Measurements from ENCODE around the gene ACTR5.
"Not testable (repeated sequence)": the region's sequence is repeated elsewhere in the genome, so short reads cannot be mapped to it uniquely, and the experiment has no call there.

ACTR5 gene

DNA sequence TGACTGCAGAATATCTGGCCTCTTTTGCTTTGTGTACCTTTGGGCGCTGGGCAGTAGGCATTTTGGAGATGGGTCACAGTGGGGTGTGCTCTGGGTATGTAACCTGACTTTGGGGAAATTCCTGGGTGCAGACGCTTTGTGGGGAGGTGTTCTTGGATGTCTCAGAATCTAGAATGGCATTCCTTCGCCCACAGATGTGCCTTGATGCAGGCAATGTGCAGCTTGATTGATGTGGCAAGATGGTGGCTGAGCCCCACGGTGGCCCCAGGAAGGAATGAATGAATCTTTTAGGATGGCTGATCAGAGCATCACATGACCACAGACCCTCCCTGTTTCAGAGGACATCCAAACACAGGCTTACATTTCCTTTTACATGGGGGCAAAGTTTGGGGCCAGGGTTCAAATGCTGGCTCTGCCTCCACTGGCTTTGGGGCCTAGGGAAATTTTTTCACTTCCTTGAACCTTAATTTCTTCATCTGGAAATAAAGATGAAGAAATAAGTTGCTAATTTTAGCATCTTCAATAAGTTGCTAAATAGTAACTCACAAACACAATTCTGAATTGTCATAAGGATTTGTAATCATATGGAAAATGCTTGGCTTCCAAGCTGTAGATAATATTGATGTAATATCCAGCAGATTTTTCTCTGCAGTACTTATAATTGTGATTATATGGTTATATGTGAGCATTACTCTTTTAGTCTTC is 62.8 kb downstream of the ACTR5 start:
- H3K4me3 ChIP-seq (ENCODE audit: low read depth, low read length), result no peak overlapping the region
- DNase-seq (ENCODE audit: low read depth), result no peak
- TF ChIP-seq, protein P1, sequence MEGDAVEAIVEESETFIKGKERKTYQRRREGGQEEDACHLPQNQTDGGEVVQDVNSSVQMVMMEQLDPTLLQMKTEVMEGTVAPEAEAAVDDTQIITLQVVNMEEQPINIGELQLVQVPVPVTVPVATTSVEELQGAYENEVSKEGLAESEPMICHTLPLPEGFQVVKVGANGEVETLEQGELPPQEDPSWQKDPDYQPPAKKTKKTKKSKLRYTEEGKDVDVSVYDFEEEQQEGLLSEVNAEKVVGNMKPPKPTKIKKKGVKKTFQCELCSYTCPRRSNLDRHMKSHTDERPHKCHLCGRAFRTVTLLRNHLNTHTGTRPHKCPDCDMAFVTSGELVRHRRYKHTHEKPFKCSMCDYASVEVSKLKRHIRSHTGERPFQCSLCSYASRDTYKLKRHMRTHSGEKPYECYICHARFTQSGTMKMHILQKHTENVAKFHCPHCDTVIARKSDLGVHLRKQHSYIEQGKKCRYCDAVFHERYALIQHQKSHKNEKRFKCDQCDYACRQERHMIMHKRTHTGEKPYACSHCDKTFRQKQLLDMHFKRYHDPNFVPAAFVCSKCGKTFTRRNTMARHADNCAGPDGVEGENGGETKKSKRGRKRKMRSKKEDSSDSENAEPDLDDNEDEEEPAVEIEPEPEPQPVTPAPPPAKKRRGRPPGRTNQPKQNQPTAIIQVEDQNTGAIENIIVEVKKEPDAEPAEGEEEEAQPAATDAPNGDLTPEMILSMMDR (conservative IDR thresholded peaks at IDR 0.05; ENCODE audit: low read depth, low read length), result no peak

DNA sequence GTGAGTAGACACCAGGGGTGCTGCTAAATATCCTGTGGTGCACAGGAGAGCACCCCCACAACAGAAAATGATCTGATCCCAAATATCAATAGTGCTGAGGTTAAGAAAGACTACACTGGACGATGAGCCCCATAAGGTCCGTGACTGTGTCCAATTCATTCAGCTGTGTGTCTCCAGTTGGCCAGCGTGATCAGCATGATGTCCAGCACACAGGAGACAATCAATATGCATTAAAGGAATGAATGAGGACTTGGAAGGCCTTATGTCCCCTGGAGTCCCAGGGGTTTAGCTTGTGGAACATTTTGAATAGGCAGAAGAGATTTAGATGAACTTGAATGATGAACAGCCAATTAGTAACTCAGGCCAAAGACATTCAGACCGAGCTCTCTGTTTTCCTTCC is 63.5 kb downstream of the ACTR5 start:
- no peak overlapping the region for H3K4me3 ChIP-seq (ENCODE audit: low read depth, low read length)
- TF ChIP-seq, protein P1 (conservative IDR thresholded peaks at IDR 0.05; ENCODE audit: low read depth, low read length), result no peak
- no peak for DNase-seq (ENCODE audit: low read depth)

DNA sequence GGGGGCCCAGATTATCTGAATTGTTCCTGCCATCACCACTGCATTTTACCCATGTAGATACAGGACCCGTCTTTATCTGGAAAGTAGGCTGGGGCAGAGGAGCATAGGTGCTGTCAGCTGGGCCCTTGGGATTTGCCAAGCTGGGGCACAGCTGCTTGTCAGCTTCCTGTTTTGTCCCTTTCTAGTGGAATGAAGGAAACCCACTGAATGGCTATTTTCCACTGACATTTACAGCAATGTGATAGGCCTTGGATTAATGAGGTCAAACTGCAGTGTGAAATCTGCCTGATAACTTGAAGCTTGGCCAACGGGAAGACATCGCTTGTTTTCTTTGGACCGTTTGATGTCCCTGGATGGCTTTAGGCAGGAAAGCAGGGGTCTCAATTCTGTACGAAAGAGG is 63.9 kb downstream of the ACTR5 start:
- no peak overlapping the region for H3K4me3 ChIP-seq (ENCODE audit: low read depth, low read length)
- TF ChIP-seq, protein P1 (conservative IDR thresholded peaks at IDR 0.05; ENCODE audit: low read depth, low read length), result no peak
- DNase-seq (ENCODE audit: low read depth), result no peak

DNA sequence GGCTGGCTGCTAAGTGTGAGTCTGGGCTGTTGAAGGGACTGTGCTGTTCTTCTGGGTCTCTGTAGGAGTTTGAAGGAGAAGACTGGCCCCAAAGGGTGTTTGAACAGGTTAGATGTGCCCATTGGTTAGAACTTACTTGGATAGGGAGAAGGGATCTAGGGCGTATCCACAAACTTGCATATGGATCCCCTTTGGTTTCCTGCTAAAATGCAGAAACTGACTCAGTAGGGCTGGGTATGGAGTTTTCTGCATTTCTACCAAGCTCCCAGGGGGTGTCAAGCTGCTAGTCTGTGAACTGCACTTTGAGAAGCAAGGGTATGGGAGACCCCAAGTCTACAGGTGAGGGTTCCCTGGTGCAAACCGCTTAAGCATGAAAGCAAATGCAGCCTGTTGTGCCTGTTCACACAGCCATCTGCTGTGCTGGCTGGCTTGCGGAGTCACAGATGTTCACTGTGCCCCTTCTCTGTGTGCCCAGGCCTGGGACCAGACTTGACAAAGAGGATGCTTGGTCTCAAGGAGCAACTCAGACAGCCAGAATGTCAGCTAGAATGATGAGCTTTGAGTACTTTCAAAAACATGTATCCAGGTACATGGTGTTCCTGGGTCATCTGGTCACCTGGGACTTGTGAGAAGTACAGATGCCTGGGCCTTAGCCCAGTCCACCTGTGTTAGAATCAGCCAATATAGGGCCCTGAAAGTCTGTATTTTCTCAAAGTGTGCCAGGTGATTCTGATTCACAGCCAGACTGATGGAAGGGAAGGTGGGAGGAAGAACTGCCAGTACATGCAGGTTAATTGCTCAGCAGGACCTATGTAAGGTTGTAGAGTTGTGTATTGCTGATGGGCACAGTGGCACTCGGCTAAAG is 64.7 kb downstream of the ACTR5 start:
- DNase-seq (ENCODE audit: low read depth), result no peak
- TF ChIP-seq, protein P1 (conservative IDR thresholded peaks at IDR 0.05; ENCODE audit: low read depth, low read length), result no peak
- H3K4me3 ChIP-seq (ENCODE audit: low read depth, low read length), result no peak overlapping the region

DNA sequence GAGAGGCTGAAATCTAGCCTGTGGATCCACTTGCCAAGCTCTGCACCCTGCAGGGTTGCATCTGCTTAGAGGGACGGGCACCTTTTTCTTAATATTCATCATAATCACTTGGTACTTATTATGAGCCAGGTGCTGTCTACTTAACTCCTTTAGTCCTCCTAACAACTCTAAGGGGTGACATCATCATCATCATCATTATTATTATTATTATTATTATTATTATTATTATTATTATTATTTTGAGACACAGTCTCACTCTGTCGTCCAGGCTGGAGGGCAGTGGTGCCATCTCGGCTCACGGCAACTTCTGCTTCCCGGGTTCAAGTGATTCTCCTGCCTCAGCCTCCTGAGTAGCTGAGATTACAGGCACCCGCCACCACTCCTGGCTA is 65.3 kb downstream of the ACTR5 start:
- DNase-seq (ENCODE audit: low read depth), result not testable (repeated sequence)

DNA sequence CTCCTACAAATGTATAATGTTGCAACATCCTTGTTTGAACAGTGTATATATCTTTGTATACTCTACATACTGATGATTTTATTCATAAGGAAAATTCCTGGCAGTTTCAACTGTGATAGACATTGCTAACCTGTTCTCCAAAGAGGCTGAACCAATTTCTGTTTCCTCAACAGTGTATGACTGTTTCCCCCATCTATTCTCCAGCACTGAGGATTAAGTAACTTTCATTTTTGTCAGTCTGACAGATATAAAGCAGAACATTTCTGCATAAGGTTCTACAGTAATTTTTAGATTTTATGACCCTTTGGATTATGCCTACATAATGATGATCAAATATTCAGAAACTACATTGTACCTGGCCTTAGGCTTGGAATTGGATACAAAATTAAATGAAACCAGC is 67.2 kb downstream of the ACTR5 start:
- DNase-seq (ENCODE audit: low read depth), result no peak
- TF ChIP-seq, protein P1 (conservative IDR thresholded peaks at IDR 0.05; ENCODE audit: low read depth, low read length), result no peak

More for the DNA sequence above, 65.3 kb downstream of the ACTR5 start:
- H3K4me3 ChIP-seq (ENCODE audit: low read depth, low read length), result not testable (repeated sequence)

DNA sequence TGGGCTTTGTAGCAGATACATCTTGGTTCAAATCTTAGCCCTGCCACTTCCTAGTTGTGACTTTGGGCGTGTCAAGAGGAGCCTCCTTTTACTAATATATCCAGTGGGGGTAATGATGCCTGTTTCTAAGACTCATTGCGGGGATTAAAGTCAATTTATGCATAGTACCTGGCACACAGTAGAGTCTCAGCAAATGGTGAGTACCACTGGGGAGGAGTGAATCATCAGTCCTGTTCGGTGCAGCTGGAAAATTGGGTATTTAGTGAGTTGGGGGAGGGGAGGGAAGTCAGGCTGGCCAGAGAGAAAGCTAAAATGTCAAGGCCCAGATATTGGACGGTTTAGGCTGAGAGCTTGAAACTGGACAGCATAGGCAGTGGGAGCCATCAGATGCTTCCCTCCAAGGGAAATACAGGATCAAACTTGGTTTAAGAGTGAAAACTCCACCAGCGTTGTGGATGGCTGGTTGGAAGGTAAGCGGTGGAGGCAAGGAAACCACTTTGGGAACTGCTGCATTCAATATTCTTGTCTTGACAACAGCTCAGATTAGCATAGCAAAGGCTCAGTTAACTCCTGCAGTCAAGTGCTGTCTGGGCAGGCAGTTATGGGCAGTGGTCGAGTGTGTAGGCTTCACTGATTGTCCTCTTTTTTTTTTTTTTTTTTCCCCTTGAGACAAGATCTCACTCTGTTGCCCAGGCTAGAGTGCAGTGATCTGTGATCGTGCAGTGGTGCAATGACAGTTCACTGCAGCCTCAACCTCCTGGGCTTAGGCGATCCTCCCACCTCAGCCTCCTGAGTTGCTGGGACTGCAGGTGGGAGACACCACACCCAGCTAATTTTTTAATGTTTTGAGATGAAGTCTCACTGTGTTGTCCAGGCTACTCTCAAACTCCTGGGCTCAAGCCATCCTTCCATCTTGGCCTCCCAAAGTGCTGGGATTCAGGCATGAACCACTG is 70.1 kb downstream of the ACTR5 start:
- no peak overlapping the region for H3K4me3 ChIP-seq (ENCODE audit: low read depth, low read length)
- TF ChIP-seq, protein P1 (conservative IDR thresholded peaks at IDR 0.05; ENCODE audit: low read depth, low read length), result no peak
- DNase-seq (ENCODE audit: low read depth), result no peak

More for the DNA sequence above, 67.2 kb downstream of the ACTR5 start:
- no peak overlapping the region for H3K4me3 ChIP-seq (ENCODE audit: low read depth, low read length)

Measured in choroid plexus epithelial cell (primary cell).